HG03565 (cell line): Measurements from ENCODE around the gene HUNK.

Experiments used
- ATAC-seq: cut with Tn5 transposase; IDR thresholded peaks from one replicate; pipeline ENCODE4 v1.9.1; 2021; ENCODE audit warnings: mild to moderate bottlenecking, moderate library complexity; ENCODE audit not compliant: unreplicated experiment

The HUNK gene

GRCh38 chr21:31895077-31895835 is 22.4 kb downstream of the HUNK start:
- ATAC-seq: no peak

GRCh38 chr21:31896019-31896418 is 23.2 kb downstream of the HUNK start:
- no peak for ATAC-seq

GRCh38 chr21:31897311-31897710 is 24.5 kb downstream of the HUNK start:
- ATAC-seq: no peak

GRCh38 chr21:31898933-31899630 is 26.3 kb downstream of the HUNK start:
- ATAC-seq: no peak

GRCh38 chr21:31900121-31900895 is 27.5 kb downstream of the HUNK start:
- ATAC-seq: no peak

GRCh38 chr21:31901315-31901714 is 28.5 kb downstream of the HUNK start:
- no peak for ATAC-seq

- no peak for ATAC-seq
Observed at GRCh38 chr21:31902438-31902837, 29.6 kb downstream of the HUNK start.

GRCh38 chr21:31903896-31904295 is 31.1 kb downstream of the HUNK start:
- no peak for ATAC-seq

GRCh38 chr21:31905503-31906451 is 33.0 kb downstream of the HUNK start:
- no peak for ATAC-seq

- no peak for ATAC-seq
Observed at GRCh38 chr21:31908106-31909031, 35.5 kb downstream of the HUNK start.

GRCh38 chr21:31909153-31910073 is 36.6 kb downstream of the HUNK start:
- ATAC-seq: no peak

- ATAC-seq: no peak
Observed at GRCh38 chr21:31910074-31910470, 37.3 kb downstream of the HUNK start.

- ATAC-seq: no peak
Observed at GRCh38 chr21:31911138-31911907, 38.5 kb downstream of the HUNK start.

GRCh38 chr21:31912501-31912900 is 39.7 kb downstream of the HUNK start:
- ATAC-seq: no peak

GRCh38 chr21:31913182-31913608 is 40.4 kb downstream of the HUNK start:
- no peak for ATAC-seq

- ATAC-seq: no peak
Observed at GRCh38 chr21:31914472-31914871, 41.7 kb downstream of the HUNK start.

GRCh38 chr21:31915566-31915965 is 42.7 kb downstream of the HUNK start:
- no peak for ATAC-seq

- no peak for ATAC-seq
Observed at GRCh38 chr21:31917108-31917507, 44.3 kb downstream of the HUNK start.
